ENCODE results near the gene PDPK1. TPM values are rescaled to one million over a fixed set of nuclear protein-coding genes. Genes with fewer than 3 reads are reported as not detected.

The PDPK1 gene
- total and polyA plus RNA-seq, 2 of the 4 experiments (the other 2 are of a cell fraction) = 10.6 to 27.3 TPM

- Histone ChIP-seq H2AK9ac (replicated peaks; ENCODE audit: low read depth, low read length, poor library complexity) (no peak overlapping the region), H2BK5ac (ENCODE audit: low read depth, low read length, poor library complexity, severe bottlenecking) (no peak overlapping the region), H4K91ac (ENCODE audit: insufficient read depth, low read depth, low read length) (no peak overlapping the region), H3K4me2 (ENCODE audit: low read depth, low read length) (no peak overlapping the region), H3K18ac (ENCODE audit: low read depth, low read length) (no peak overlapping the region), H3K56ac (ENCODE audit: extremely low read depth, insufficient read depth, low read length) (no peak overlapping the region), H3K79me1 (ENCODE audit: low read depth in 1 of 2, low read length in 2 of 2) (peaks cover 3 to 21% of the 10 kb centered on the region in 2 experiments), H4K5ac (ENCODE audit: low read depth, low read length) (no peak overlapping the region), H2AFZ (replicated peaks; ENCODE audit: low read length, poor library complexity) (no peak overlapping the region), H4K20me1 (ENCODE audit: insufficient read depth, low read length) (peaks cover 14% of the 10 kb centered on the region; the same call in 1 of the 2 replicates), H2BK120ac (ENCODE audit: low read depth, low read length) (no peak overlapping the region), H3K4ac (ENCODE audit: low read depth, low read length) (no peak overlapping the region), H3K9me1 (ENCODE audit: insufficient read depth, low read length) (no peaks in the 10 kb centered on the region), H3K23ac (ENCODE audit: low read depth, low read length) (no peak overlapping the region), H3K27ac (ENCODE audit: insufficient read depth, low read length) (no peak overlapping the region), H2BK15ac (ENCODE audit: low read depth, low read length) (no peak overlapping the region), H3K9ac (ENCODE audit: low read depth, low read length) (no peak overlapping the region), H3K27me3 (ENCODE audit: control insufficient read depth, insufficient read depth, low read length) (no peaks in the 10 kb centered on the region), H3K36me3 (ENCODE audit: control insufficient read depth, insufficient read depth, low read length) (peaks cover 19% of the 10 kb centered on the region; the same call in 1 of the 2 replicates), H3K4me1 (ENCODE audit: control insufficient read depth, insufficient read depth, low read length) (no peaks in the 10 kb centered on the region; the same call in 1 of the 2 replicates), H3K9me3 (ENCODE audit: control insufficient read depth, insufficient read depth, low read length) (no peaks in the 10 kb centered on the region), H2BK20ac (ENCODE audit: low read depth, low read length) (no peak overlapping the region), H4K8ac (ENCODE audit: low read depth in 2 of 2, low read length in 2 of 2) (no peak overlapping the region), H2AK5ac (ENCODE audit: low read depth, low read length) (no peak overlapping the region), H3K14ac (replicated peaks; ENCODE audit: low read depth, low read length) (no peak overlapping the region), H3K4me3 (ENCODE audit: insufficient read depth, low read depth, low read length) (no peak overlapping the region)
- POLR2A ChIA-PET (ENCODE audit: unreplicated experiment) = no interaction called here
- 94% methylated on average over 54 of the region's 62 CpGs; no CpG with 5 or more reads in 1 of the 2 experiments for WGBS, 2 experiments (ENCODE audit: extremely low coverage in 2 of 2, insufficient read length in 1 of 2)
- TF ChIP-seq CHD1 (IDR thresholded peaks at IDR 0.05; ENCODE audit: low read depth, low read length) (no peak), CEBPB (IDR thresholded peaks at IDR 0.05; ENCODE audit: low read depth, low read length) (no peak), MXI1 (IDR thresholded peaks at IDR 0.05; ENCODE audit: borderline replicate concordance, low read depth, low read length) (no peak), CTCF (conservative IDR thresholded peaks at IDR 0.05; ENCODE audit: low read depth, low read length) (no peak), RAD21 (IDR thresholded peaks at IDR 0.05; ENCODE audit: low read length) (no peak), BHLHE40 (IDR thresholded peaks at IDR 0.05; ENCODE audit: low read depth, low read length) (no peak), POLR2A (IDR thresholded peaks at IDR 0.05; ENCODE audit: low read depth, low read length) (no peak), SMC3 (IDR thresholded peaks at IDR 0.05; ENCODE audit: low read depth, low read length) (no peak), NFE2L2 (IDR thresholded peaks at IDR 0.05; ENCODE audit: low read depth, low read length) (no peak)
- no TSS peak for BruUV-seq (replicated peaks)
- ATAC-seq (ENCODE audit: low read depth) (no peak), DNase-seq (no peak)
- CTCF ChIA-PET = no interaction called here
- dilution Hi-C loops (cut with HindIII; ENCODE audit: low sequenced_read_pairs, unreplicated experiment) (no loop called here), intact Hi-C loops (cut with micrococcal nuclease) (no loop called here), in situ Hi-C loops (cut with MboI; ENCODE audit: low sequenced_read_pairs) (loop anchor here (5.0 kb wide), 1 partner anchor 154 kb away; the partner anchor contains the start of gene ABCA3)
Measured at GRCh38 chr16:2496223-2497115, 41.4 kb upstream of the PDPK1 start.

Measured in IMR-90 (cell line).